NCI-H2227 treated with DMSO at 0.1 percent for 48 hours (cell line): ENCODE measurements around the gene ICA1.
"Not testable (repeated sequence)": the region's sequence is repeated elsewhere in the genome, so short reads cannot be mapped to it uniquely, and the experiment has no call there.

Experiments used
- DNase-seq: peaks from one replicate; lab custom pipeline; 2025; lab: John Stamatoyannopoulos, UW

ICA1 gene

DNA sequence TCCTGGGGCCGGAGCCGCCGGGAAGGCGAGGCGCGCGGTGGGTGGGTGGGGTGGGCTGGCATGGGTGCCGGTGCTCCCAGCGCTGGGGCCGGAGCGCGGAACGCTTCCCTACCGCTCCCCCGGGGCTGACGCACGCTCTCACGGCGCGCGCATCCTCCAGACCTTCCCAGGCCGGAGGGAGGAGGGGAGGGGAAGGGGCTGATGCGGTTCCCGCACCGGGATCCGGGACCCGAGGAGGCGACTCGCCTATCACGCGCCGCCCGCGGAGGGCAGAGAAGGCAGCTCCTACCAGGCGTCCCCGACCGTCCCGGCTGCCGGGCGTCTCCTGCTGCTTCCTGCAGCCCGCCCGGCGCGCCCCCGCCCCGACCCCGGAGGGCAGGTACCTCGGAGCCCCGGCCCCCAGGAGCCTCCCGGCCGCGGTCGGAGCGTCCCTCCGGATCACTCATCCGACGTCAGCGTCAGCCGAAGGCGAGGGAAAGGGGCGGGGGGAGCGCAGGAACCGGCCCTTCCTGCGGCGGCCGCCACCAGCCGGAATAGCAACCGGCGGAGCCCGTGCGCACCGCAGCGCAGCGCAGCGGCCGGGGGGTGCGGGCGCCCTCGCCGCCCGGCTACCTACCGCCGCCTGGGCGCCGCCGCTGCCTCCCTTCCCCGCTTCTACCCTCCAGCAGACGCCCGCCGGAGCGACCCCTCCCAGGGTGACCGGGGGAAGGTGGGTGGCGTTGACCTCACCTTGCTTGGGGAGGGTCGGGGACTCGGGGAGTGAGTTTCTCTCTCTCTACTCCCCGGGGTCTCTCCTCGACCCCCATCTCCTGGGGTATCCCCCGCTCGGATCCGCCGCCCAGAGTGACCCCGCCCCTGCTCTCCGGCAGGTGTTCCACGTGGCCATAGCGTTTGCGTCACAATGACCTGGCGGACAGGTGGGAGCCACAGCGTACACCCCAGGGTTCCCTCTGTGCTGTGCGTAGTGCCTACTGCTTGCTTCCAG is at the start of gene ICA1:
ICA1 (minus strand) TSS at position 457 of the 985 bp plus-strand sequence. CDS start 26,241 bp downstream, outside the sequence.
- DNase-seq: peak; percentile 59

DNA sequence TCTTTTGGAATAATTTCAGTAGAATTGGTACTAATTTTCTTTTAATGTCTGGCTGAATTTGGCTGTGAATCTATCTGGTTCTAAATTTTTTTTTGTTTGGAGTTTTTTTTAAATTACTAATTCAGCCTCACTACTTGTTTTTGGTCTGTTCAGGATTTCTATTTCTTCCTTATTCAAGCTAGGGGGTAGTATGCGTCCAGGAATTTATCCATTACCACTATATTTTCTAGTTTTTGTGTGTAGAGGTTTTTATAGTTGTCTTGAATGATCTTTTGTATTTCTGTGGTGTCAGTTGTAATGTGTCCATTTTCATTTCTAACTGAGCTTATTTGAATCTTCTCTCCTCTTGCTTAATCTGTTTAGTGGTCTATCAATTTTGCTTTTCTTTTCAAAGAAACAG is 48.9 kb upstream of the ICA1 start:
- DNase-seq: no peak

- DNase-seq: no peak
These were observed 43.8 kb upstream of the ICA1 start for GRCh38 chr7:8305625-8306388.

GRCh38 chr7:8305104-8305503 is 43.1 kb upstream of the ICA1 start:
- no peak for DNase-seq

DNA sequence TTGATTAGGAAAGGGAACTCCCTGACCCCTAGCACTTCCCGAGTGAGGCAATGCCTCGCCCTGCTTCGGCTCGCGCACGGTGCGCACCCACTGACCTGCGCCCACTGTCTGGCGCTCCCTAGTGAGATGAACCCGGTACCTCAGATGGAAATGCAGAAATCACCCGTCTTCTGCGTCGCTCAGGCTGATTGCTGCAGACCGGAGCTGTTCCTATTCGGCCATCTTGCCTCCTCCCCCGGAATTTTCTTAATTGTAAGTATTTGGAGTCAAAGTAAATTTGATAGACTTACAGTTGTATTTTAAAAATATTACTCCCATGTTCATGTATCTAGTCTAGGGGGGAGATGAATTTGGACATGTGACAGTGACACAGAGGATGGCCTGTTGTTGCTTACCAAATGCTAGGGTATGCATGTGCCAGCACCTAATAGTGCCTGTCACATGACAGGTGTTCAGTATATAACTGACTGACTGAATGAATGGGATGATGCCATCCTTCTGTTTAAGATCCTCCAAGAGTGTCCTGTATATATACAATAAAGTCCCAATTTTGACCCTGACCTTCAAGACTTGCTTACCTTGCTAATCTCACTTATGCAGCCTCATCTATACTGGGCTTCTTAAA is 42.0 kb upstream of the ICA1 start:
- no peak for DNase-seq

- DNase-seq: not testable (repeated sequence)
These were observed 35.1 kb upstream of the ICA1 start for GRCh38 chr7:8297023-8297422.

- DNase-seq: no peak
These were observed 34.3 kb upstream of the ICA1 start for GRCh38 chr7:8296362-8296659.

- DNase-seq: peak; percentile 88
These were observed 33.8 kb upstream of the ICA1 start for GRCh38 chr7:8295638-8296361.

DNA sequence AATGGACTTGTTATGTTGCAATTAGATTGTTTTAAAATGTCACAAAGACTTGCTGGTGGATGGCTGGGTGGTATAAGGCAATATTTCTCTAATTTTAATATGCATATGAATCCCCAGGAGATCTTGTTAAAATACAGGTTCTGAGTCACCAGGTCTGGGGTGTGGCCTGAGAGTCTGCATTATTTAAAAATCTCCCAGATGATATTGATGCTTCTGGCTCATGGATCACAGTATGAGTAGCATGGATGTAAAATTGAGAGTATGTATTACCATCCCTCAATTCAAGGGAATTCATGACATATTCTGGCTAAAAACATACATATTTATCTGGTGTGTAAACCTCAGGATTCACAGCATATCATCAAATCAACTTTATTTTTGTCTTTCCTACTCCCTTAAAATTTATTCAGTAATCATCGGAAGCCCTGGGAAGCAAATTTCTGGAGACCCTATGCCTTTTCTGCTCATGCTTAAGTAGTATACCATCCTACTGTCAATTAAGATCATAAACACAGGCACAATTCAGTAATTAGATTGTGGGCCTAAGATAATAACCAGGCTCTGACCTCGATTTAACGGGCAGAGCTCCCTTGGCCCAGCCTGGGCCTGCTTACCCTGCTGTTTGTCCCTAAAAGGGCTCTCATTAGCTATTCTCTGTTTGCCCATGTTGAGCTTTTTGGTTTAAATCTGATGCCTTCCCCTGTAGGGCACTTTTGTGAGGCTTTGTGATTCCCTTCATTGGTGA is 29.6 kb upstream of the ICA1 start:
- no peak for DNase-seq

GRCh38 chr7:8290645-8291308 is 28.8 kb upstream of the ICA1 start:
- DNase-seq: no peak

GRCh38 chr7:8286118-8286517 is 24.2 kb upstream of the ICA1 start:
- no peak for DNase-seq

- DNase-seq: no peak
These were observed 23.2 kb upstream of the ICA1 start for GRCh38 chr7:8285155-8285554.

DNA sequence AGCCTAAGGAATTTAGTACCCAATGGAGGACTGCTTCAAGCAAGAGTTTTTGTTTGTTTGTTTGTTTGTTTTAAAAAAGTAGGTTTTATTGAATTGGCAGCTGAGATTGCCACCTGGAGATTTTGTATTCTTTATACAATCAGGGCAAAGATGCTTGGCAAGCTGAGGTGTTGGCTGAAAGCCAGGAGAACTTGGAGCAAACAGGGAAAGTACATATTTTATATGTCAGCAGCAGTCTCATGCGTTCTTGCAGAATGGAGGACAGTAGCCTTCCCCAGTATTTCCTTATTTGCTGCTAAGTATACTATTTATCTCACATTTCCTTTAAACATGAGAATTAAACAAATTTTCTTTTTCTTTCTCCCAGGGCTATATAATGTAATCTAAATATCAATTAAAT is 22.6 kb upstream of the ICA1 start:
- peak; percentile 34 for DNase-seq

- no peak for DNase-seq
These were observed 22.0 kb upstream of the ICA1 start for GRCh38 chr7:8283968-8284367.

GRCh38 chr7:8282871-8283270 is 20.9 kb upstream of the ICA1 start:
- no peak for DNase-seq

DNA sequence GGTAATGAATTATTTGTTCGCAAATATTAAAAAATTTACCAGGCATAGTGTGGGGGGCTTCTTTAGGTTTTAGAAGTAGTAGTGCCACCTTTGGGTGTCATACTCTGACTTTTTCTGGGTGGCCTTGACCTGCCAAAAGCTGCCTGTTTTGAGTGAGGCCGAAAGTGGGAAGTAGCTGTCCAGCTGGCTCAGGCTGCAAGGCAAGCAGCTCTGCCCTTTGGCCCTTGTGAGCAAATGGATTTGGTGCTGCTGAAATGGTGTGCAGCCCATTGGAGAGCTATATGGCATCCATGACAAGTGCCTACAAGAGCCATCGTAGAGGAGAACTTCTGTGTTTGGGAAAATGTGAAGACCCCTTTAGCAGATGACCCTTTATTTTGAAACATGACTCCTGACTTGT is 20.2 kb upstream of the ICA1 start:
- no peak for DNase-seq

- DNase-seq: no peak
These were observed 16.2 kb upstream of the ICA1 start for GRCh38 chr7:8278183-8278582.

- no peak for DNase-seq
These were observed 15.5 kb upstream of the ICA1 start for GRCh38 chr7:8277394-8277982.

GRCh38 chr7:8274589-8274988 is 12.6 kb upstream of the ICA1 start:
- DNase-seq: no peak

DNA sequence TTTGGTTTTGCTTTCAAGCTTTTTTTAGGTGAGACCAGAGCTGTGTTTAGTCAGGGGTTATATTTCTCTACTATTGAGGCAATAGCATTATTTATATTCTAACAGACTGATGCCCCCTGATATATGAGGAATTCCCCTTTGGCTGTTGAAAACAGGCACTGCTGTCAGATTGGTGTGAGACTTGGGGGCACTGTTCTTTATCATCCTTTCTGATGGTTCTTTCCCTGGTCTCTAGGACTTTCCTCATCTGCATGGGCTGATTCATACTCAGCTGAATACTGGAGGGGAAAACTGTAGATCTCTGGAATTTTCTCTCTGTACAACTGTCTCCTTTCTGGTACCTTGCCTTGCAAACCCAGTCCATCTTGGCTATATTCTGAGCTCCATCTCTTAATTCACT is 10.0 kb upstream of the ICA1 start:
- no peak for DNase-seq
